CD14-positive monocyte (primary cell): Measurements from ENCODE around the gene TPRG1L. TPM values are rescaled to one million over a fixed set of nuclear protein-coding genes. Genes with fewer than 3 reads are reported as not detected.
A peak's percentile ranks its signal among the peaks of the same experiment; 100 is the strongest.

Experiments
- DNase-seq, 3 donors: peaks; one replicate each; pipeline ENCODE4 v3.0.0-alpha.2; 2011 to 2022
- H2AFZ ChIP-seq: 2 replicates; pipeline ENCODE4 v1.6.0; 2012; ENCODE audit warnings: mild to moderate bottlenecking, low read depth, low read length, inconsistent platforms; ENCODE audit not compliant: insufficient read depth, poor library complexity, severe bottlenecking
- H3K27ac ChIP-seq, 2 donors: 1 replicate in 1 of 2; 2 replicates in 1 of 2; pipeline ENCODE4 v1.5.1; 2012 to 2013; ENCODE audit warnings: low read length in 2 of 2, control low read depth in 1 of 2, inconsistent platforms in 1 of 2, low read depth in 1 of 2, mild to moderate bottlenecking in 1 of 2
- H3K27me3 ChIP-seq, 2 donors: one replicate each; pipeline versions ENCODE4 v1.6.0 to v1.6.1; 2011 to 2013; ENCODE audit warnings: low read length in 2 of 2; ENCODE audit not compliant: control insufficient read depth in 2 of 2, insufficient read depth in 2 of 2
- H3K36me3 ChIP-seq, 2 donors: replicated peaks in 1 of 2; 1 replicate in 1 of 2; 2 replicates in 1 of 2; pipeline versions ENCODE4 v1.5.1 to v1.6.1; 2012 to 2013; ENCODE audit warnings: low read length in 2 of 2, control low read depth in 1 of 2, inconsistent platforms in 1 of 2, mild to moderate bottlenecking in 1 of 2; ENCODE audit not compliant: insufficient read depth in 2 of 2, control insufficient read depth in 1 of 2
- H3K4me1 ChIP-seq, 2 donors: 1 replicate in 1 of 2; 2 replicates in 1 of 2; pipeline versions ENCODE4 v1.5.1 to v1.6.1; 2012 to 2013; ENCODE audit warnings: low read length in 2 of 2, control low read depth in 1 of 2, inconsistent platforms in 1 of 2, mild to moderate bottlenecking in 1 of 2, moderate library complexity in 1 of 2; ENCODE audit not compliant: insufficient read depth in 2 of 2, control insufficient read depth in 1 of 2
- H3K4me2 ChIP-seq: replicated peaks from 2 replicates; pipeline ENCODE3; 2012; ENCODE audit warnings: low read length, moderate library complexity, mild to moderate bottlenecking; ENCODE audit not compliant: poor library complexity, severe bottlenecking; ENCODE audit errors: extremely low read depth
- H3K4me3 ChIP-seq, 3 experiments: fragments of 200-600 bp in 1 of 3; sonication (generic) in 1 of 3; replicated peaks in 1 of 3; 1 replicate in 2 of 3; 2 replicates in 1 of 3; pipeline ENCODE4 v1.5.1; 2011 to 2013; ENCODE audit warnings: low read length in 3 of 3, mild to moderate bottlenecking in 3 of 3, control low read depth in 2 of 3, low read depth in 2 of 3, inconsistent platforms in 1 of 3, moderate library complexity in 1 of 3
- H3K79me2 ChIP-seq: 2 replicates; pipeline ENCODE4 v1.6.0; 2012; ENCODE audit warnings: mild to moderate bottlenecking, control low read depth, inconsistent platforms, low read length, moderate library complexity; ENCODE audit not compliant: insufficient read depth
- H3K9ac ChIP-seq: 2 replicates; pipeline ENCODE4 v1.6.0; 2017; ENCODE audit warnings: low read length, mild to moderate bottlenecking; ENCODE audit not compliant: insufficient read depth, poor library complexity, severe bottlenecking
- H3K9me3 ChIP-seq, 2 donors: replicated peaks in 1 of 2; 1 replicate in 1 of 2; 2 replicates in 1 of 2; pipeline versions ENCODE4 v1.5.1 to v1.6.1; 2012 to 2013; ENCODE audit warnings: low read length in 2 of 2, control low read depth in 1 of 2; ENCODE audit not compliant: control insufficient read depth in 1 of 2, insufficient read depth in 1 of 2
- H4K20me1 ChIP-seq: 2 replicates; pipeline ENCODE4 v1.6.0; 2012; ENCODE audit warnings: mild to moderate bottlenecking, low read length, control low read depth, moderate library complexity; ENCODE audit not compliant: insufficient read depth
- H3K27ac Mint-ChIP-seq, 7 donors: one replicate each; pipeline ENCODE4 v1.8.0; 2020; ENCODE audit warnings: mild to moderate bottlenecking in 7 of 7, mixed read lengths in 7 of 7, moderate library complexity in 6 of 7, inconsistent platforms in 2 of 7
- H3K27me3 Mint-ChIP-seq, 3 donors: one replicate each; pipeline ENCODE4 v1.8.0; 2021 to 2022; ENCODE audit warnings: low read depth in 3 of 3, mild to moderate bottlenecking in 3 of 3, mixed read lengths in 3 of 3, moderate library complexity in 3 of 3, inconsistent platforms in 1 of 3
- H3K36me3 Mint-ChIP-seq, 2 donors: one replicate each; pipeline ENCODE4 v1.8.0; 2020; ENCODE audit warnings: mixed read lengths in 2 of 2, inconsistent platforms in 1 of 2, mild to moderate bottlenecking in 1 of 2
- H3K4me1 Mint-ChIP-seq: one replicate; pipeline ENCODE4 v1.8.0; 2020; ENCODE audit warnings: mild to moderate bottlenecking, mixed read lengths
- H3K4me3 Mint-ChIP-seq, 2 donors: one replicate each; pipeline ENCODE4 v1.8.0; 2020; ENCODE audit warnings: mild to moderate bottlenecking in 2 of 2, mixed read lengths in 2 of 2, moderate library complexity in 1 of 2
- H3K9me3 Mint-ChIP-seq, 7 donors: one replicate each; pipeline ENCODE4 v1.8.0; 2020 to 2022; ENCODE audit warnings: mixed read lengths in 7 of 7, mild to moderate bottlenecking in 6 of 7, moderate library complexity in 6 of 7, inconsistent platforms in 2 of 7
- CTCF ChIP-seq: fragments of 200-600 bp; IDR thresholded peaks from one replicate; pipeline ENCODE4 v1.8.0; 2022; ENCODE audit warnings: antibody characterized with exemption, mild to moderate bottlenecking
- WGBS: methylation state at CpG from one replicate; pipeline ENCODE4 v1.1.5; 2013; ENCODE audit warnings: missing lambda C conversion rate; ENCODE audit not compliant: insufficient coverage; 5-methylcytosine and 5-hydroxymethylcytosine counted together
- intact Hi-C, 2 donors: fragments of 100-400 bp; cut with micrococcal nuclease; formaldehyde crosslinking; loops; one replicate each; pipeline versions ENCODE4 v1.15.0 to v1.15.1; 2023
- polyA plus RNA-seq, 3 donors: library from polyadenylated mRNA; depleted of rRNA in 1 of 3; unstranded in 2 of 3; stranded (reverse) in 1 of 3; fragments of 300-500 nt in 2 of 3; fragments of >200 nt in 1 of 3; fragmentation: Illumina TruSeq in 2 of 3; gene quantifications; 1 replicate in 2 of 3; 2 replicates in 1 of 3; pipeline ENCODE4 v1.2.3, GENCODE V29; 2012 to 2021

Gene TPRG1L
- polyA plus RNA-seq, 3 donors, result 16.1 to 19.7 (median 18.5) TPM

- H3K27ac ChIP-seq, result no peak overlapping the region
- Mint-ChIP-seq H3K4me1 (no peaks in the 10 kb centered on the region), H3K36me3 (no peaks in the 10 kb centered on the region), H3K4me3 (no peak overlapping the region), H3K27ac (no peak overlapping the region), H3K27me3 (peaks cover 0 to 2% (median 0%) of the 10 kb centered on the region in 3 donors), H3K9me3 (peaks cover 0 to 10% (median 3%) of the 10 kb centered on the region in 7 donors)
- H3K9me3 ChIP-seq, result peaks cover 0 to under 1% of the 10 kb centered on the region in 2 donors
- H3K9ac ChIP-seq, result no peak overlapping the region
- no peaks in the 10 kb centered on the region for H3K4me1 ChIP-seq
- H3K36me3 ChIP-seq, result no peaks in the 10 kb centered on the region
- H3K4me3 ChIP-seq, result no peak overlapping the region
- no peak for TF ChIP-seq CTCF
- no peak overlapping the region for H3K4me2 ChIP-seq
- intact Hi-C loops, result no loop called here
- DNase-seq, result no peak
- H4K20me1 ChIP-seq, result no peaks in the 10 kb centered on the region
- 89% methylated on average over 20 of the region's 27 CpGs for WGBS
- H3K27me3 ChIP-seq, result no peaks in the 10 kb centered on the region
- H3K79me2 ChIP-seq, result no peaks in the 10 kb centered on the region
- H2AFZ ChIP-seq, result no peak overlapping the region
Measured at GRCh38 chr1:3577711-3578432, 46.9 kb upstream of the TPRG1L start.

- Mint-ChIP-seq H3K36me3 (no peaks in the 10 kb centered on the region), H3K4me1 (no peaks in the 10 kb centered on the region), H3K27me3 (peaks cover 0 to 2% (median 0%) of the 10 kb centered on the region in 3 donors), H3K27ac (peak overlapping the region in 1 of 7 donors; percentile 59), H3K9me3 (peaks cover 0 to 13% (median 5%) of the 10 kb centered on the region in 7 donors), H3K4me3 (no peak overlapping the region)
- peaks cover 0 to 4% of the 10 kb centered on the region in 2 donors for H3K9me3 ChIP-seq
- no peak overlapping the region for H2AFZ ChIP-seq
- H3K9ac ChIP-seq, result no peak overlapping the region
- DNase-seq, result no peak
- H3K27ac ChIP-seq, result no peak overlapping the region
- intact Hi-C loops, result no loop called here
- no peak overlapping the region for H3K4me2 ChIP-seq
- WGBS, result 87% methylated on average over 7 of the region's 8 CpGs
- H3K4me3 ChIP-seq, result no peak overlapping the region
- no peaks in the 10 kb centered on the region for H3K27me3 ChIP-seq
- no peak for TF ChIP-seq CTCF
- H3K36me3 ChIP-seq, result no peaks in the 10 kb centered on the region
- H3K79me2 ChIP-seq, result no peaks in the 10 kb centered on the region
- no peaks in the 10 kb centered on the region for H3K4me1 ChIP-seq
- no peaks in the 10 kb centered on the region for H4K20me1 ChIP-seq
Measured at GRCh38 chr1:3578433-3578805, 46.4 kb upstream of the TPRG1L start.
